Smooth muscle cell (in vitro differentiated cells): Measurements from ENCODE around the gene LPP. TPM values are rescaled to one million over a fixed set of nuclear protein-coding genes. Genes with fewer than 3 reads are reported as not detected.

Source experiments
- DNase-seq: peaks from one replicate; lab custom pipeline; 2025; ENCODE audit not compliant: unreplicated experiment; lab: John Stamatoyannopoulos, UW
- H2AFZ ChIP-seq: fragments of 200-600 bp; sonication (generic); 2 replicates; pipeline ENCODE4 v1.6.0; 2016; ENCODE audit warnings: antibody characterized with exemption, low read depth, mild to moderate bottlenecking
- H3F3A ChIP-seq: fragments of 200-600 bp; sonication (generic); 2 replicates; pipeline ENCODE4 v1.6.0; 2017; ENCODE audit warnings: antibody characterized with exemption, low read depth
- H3K27ac ChIP-seq: fragments of 200-600 bp; sonication (generic); 2 replicates; pipeline ENCODE4 v1.5.1; 2016; ENCODE audit warnings: low read depth, mild to moderate bottlenecking
- H3K27me3 ChIP-seq: fragments of 200-600 bp; sonication (generic); 2 replicates; pipeline ENCODE4 v1.6.1; 2016; ENCODE audit warnings: low read depth, mild to moderate bottlenecking
- H3K36me3 ChIP-seq: fragments of 200-600 bp; sonication (generic); 2 replicates; pipeline ENCODE4 v1.5.1; 2016; ENCODE audit warnings: low read depth
- H3K4me1 ChIP-seq: fragments of 200-600 bp; sonication (generic); 2 replicates; pipeline ENCODE4 v1.5.1; 2016; ENCODE audit warnings: low read depth
- H3K4me2 ChIP-seq: fragments of 200-600 bp; sonication (generic); 2 replicates; pipeline ENCODE4 v1.6.0; 2016; ENCODE audit warnings: mild to moderate bottlenecking
- H3K4me3 ChIP-seq: fragments of 200-600 bp; sonication (generic); 2 replicates; pipeline ENCODE4 v1.5.1; 2016; ENCODE audit warnings: mild to moderate bottlenecking
- H3K79me2 ChIP-seq: fragments of 200-600 bp; sonication (generic); 2 replicates; pipeline ENCODE4 v1.6.0; 2016; ENCODE audit warnings: low read depth, mild to moderate bottlenecking
- H3K9ac ChIP-seq: fragments of 200-600 bp; sonication (generic); 2 replicates; pipeline ENCODE4 v1.6.0; 2016; ENCODE audit warnings: low read depth
- H3K9me3 ChIP-seq: fragments of 200-600 bp; sonication (generic); replicated peaks from 2 replicates; pipeline ENCODE4 v1.5.1; 2016; ENCODE audit warnings: low read depth
- H4K20me1 ChIP-seq: fragments of 200-600 bp; sonication (generic); 2 replicates; pipeline ENCODE4 v1.6.0; 2016; ENCODE audit warnings: low read depth
- WGBS: methylation state at CpG from one replicate; pipeline ENCODE4 v1.1.7; 2016; ENCODE audit warnings: low lambda C conversion rate; 5-methylcytosine and 5-hydroxymethylcytosine counted together
- polyA plus RNA-seq: library from polyadenylated mRNA; unstranded; fragments of >200 nt; fragmentation: Nextera tagmentation; extraction: Ambion mirVana; gene quantifications from 2 replicates; pipeline ENCODE4 v1.2.1, GENCODE V29; 2016
- total RNA-seq: library from RNA; depleted of rRNA; stranded (reverse); fragments of >200 nt; gene quantifications from 2 replicates; pipeline ENCODE4 v1.2.3, GENCODE V29; 2014
- TF ChIP-seq, protein P1 (sequence below): fragments of 200-600 bp; sonication (generic); IDR thresholded peaks from 2 replicates; pipeline ENCODE4 v1.5.1; 2017; ENCODE audit warnings: borderline replicate concordance, mild to moderate bottlenecking, antibody characterized with exemption; ENCODE audit not compliant: insufficient read depth, poor library complexity, severe bottlenecking

LPP gene
- total and polyA plus RNA-seq, 2 experiments from 2014 or later, result 42.3 to 128 TPM

DNA sequence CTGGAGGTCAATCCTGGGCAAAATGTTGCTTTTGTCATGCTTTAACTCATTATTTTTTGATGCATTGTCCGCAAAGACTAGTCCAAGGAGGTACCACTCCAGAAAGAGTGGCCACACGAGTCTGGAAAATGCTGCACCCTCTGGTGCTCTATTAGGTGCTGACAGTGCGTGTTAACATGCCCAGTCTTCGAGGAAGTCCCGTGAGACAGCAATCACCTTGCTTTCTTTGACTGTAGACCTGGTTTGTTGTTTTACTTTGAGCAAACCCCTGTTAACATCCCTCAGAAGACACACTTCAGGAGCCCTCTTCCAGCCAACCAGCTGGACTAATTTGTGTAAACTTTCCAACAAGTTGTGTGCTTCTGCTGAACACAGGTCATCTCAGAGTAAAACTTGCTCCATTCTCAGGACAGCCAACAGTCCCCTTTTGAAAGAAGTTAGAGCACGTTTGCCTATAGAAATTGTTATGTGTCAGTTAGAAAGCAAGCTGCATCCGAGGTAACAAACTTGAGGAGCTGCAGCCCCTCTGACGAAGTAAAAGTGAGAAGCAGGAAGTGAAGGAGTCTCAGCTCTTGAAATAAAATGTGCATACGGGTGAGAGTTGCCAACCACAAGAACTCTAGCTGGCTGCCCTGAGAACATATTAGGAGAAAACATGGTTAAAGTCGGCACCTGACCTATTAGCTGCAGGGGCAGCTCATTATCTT is 205.0 kb downstream of the LPP start:
- no peaks in the 10 kb centered on the region for H3K9me3 ChIP-seq
- peaks cover 87% of the 10 kb centered on the region for H4K20me1 ChIP-seq
- H3K79me2 ChIP-seq, result peaks cover 63% of the 10 kb centered on the region
- no peak overlapping the region for H3K9ac ChIP-seq
- H3K36me3 ChIP-seq, result no peaks in the 10 kb centered on the region
- H2AFZ ChIP-seq, result no peak overlapping the region
- no peaks in the 10 kb centered on the region for H3K27me3 ChIP-seq
- WGBS, result 88% methylated on average over 10 of the region's 10 CpGs
- H3F3A ChIP-seq, result peaks cover 7% of the 10 kb centered on the region
- no peak overlapping the region for H3K4me3 ChIP-seq
- H3K27ac ChIP-seq, result no peak overlapping the region
- TF ChIP-seq, protein P1, sequence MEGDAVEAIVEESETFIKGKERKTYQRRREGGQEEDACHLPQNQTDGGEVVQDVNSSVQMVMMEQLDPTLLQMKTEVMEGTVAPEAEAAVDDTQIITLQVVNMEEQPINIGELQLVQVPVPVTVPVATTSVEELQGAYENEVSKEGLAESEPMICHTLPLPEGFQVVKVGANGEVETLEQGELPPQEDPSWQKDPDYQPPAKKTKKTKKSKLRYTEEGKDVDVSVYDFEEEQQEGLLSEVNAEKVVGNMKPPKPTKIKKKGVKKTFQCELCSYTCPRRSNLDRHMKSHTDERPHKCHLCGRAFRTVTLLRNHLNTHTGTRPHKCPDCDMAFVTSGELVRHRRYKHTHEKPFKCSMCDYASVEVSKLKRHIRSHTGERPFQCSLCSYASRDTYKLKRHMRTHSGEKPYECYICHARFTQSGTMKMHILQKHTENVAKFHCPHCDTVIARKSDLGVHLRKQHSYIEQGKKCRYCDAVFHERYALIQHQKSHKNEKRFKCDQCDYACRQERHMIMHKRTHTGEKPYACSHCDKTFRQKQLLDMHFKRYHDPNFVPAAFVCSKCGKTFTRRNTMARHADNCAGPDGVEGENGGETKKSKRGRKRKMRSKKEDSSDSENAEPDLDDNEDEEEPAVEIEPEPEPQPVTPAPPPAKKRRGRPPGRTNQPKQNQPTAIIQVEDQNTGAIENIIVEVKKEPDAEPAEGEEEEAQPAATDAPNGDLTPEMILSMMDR, result no peak
- no peak overlapping the region for H3K4me2 ChIP-seq
- no peaks in the 10 kb centered on the region for H3K4me1 ChIP-seq
- DNase-seq, result no peak

DNA sequence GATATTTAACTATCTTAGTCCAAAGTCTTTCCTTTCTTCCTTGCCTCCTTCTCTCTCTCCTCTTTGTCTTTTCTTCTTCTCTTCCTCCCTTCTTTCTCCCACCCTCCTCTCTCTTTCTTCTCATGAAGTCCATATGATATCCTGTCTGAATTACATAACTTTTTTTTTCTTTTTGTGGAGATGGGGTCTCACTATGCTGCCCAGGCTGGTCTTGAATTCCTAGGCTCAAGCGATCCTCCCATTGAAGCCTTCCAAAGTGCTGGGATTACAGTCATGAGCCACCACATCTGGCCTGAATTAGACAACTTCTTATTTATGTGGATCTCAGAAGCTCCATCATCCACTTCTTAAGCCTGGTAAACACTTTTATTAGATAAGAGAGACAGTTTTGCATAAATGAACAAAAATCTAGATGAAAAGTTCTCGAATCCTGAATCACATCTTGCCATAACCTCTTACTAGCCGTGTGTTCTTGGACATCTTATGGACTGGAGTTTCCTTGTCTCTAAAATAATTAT is 206.5 kb downstream of the LPP start:
- no peak overlapping the region for H2AFZ ChIP-seq
- no peak for DNase-seq
- H3F3A ChIP-seq, result peaks cover 7% of the 10 kb centered on the region
- no peak overlapping the region for H3K4me3 ChIP-seq
- no peak overlapping the region for H3K27ac ChIP-seq
- 31% methylated on average over 3 of the region's 3 CpGs for WGBS
- no peaks in the 10 kb centered on the region for H3K9me3 ChIP-seq
- TF ChIP-seq, protein P1, result no peak
- no peaks in the 10 kb centered on the region for H3K36me3 ChIP-seq
- H4K20me1 ChIP-seq, result peaks cover 91% of the 10 kb centered on the region
- H3K4me1 ChIP-seq, result no peaks in the 10 kb centered on the region
- no peaks in the 10 kb centered on the region for H3K27me3 ChIP-seq
- no peak overlapping the region for H3K9ac ChIP-seq
- H3K4me2 ChIP-seq, result no peak overlapping the region
- peaks cover 66% of the 10 kb centered on the region for H3K79me2 ChIP-seq

GRCh38 chr3:188361888-188362287 is 207.9 kb downstream of the LPP start:
- no peak overlapping the region for H2AFZ ChIP-seq
- no peak for DNase-seq
- no peaks in the 10 kb centered on the region for H3K27me3 ChIP-seq
- WGBS, result 86% methylated on average over 7 of the region's 7 CpGs
- no peak overlapping the region for H3K4me3 ChIP-seq
- TF ChIP-seq, protein P1, result no peak
- H3F3A ChIP-seq, result peaks cover 7% of the 10 kb centered on the region
- peaks cover 91% of the 10 kb centered on the region for H4K20me1 ChIP-seq
- H3K9me3 ChIP-seq, result no peaks in the 10 kb centered on the region
- no peak overlapping the region for H3K9ac ChIP-seq
- H3K4me1 ChIP-seq, result no peaks in the 10 kb centered on the region
- peaks cover 56% of the 10 kb centered on the region for H3K79me2 ChIP-seq
- peak overlapping the region; percentile 43 for H3K4me2 ChIP-seq
- peak overlapping the region; percentile 64 for H3K27ac ChIP-seq
- no peaks in the 10 kb centered on the region for H3K36me3 ChIP-seq

- Histone ChIP-seq H3K9ac (no peak overlapping the region), H3F3A (peaks cover 7% of the 10 kb centered on the region), H3K27me3 (no peaks in the 10 kb centered on the region), H3K4me3 (no peak overlapping the region), H4K20me1 (peaks cover 90% of the 10 kb centered on the region), H3K4me2 (peak overlapping the region; percentile 43), H3K4me1 (no peaks in the 10 kb centered on the region), H3K9me3 (no peaks in the 10 kb centered on the region), H3K27ac (peak overlapping the region; percentile 64), H3K79me2 (peaks cover 57% of the 10 kb centered on the region), H3K36me3 (no peaks in the 10 kb centered on the region), H2AFZ (no peak overlapping the region)
- TF ChIP-seq, protein P1, result no peak
- no peak for DNase-seq
- WGBS, result 26% methylated on average over 10 of the region's 10 CpGs
Observed at GRCh38 chr3:188362405-188362831, 208.5 kb downstream of the LPP start.
